HUES6 (cell line): ENCODE data around the gene REM2.

Experiments used
- H3K27ac ChIP-seq: 2 replicates; pipeline ENCODE4 v1.7.0; 2013; ENCODE audit warnings: low read depth, mild to moderate bottlenecking, low read length, inconsistent platforms
- H3K27me3 ChIP-seq: 2 replicates; pipeline ENCODE4 v1.6.1; 2013; ENCODE audit warnings: low read length; ENCODE audit not compliant: control insufficient read depth, insufficient read depth
- H3K36me3 ChIP-seq: 2 replicates; pipeline ENCODE4 v1.6.1; 2013; ENCODE audit warnings: low read length; ENCODE audit not compliant: control insufficient read depth, insufficient read depth
- H3K4me1 ChIP-seq: 2 replicates; pipeline ENCODE4 v1.6.1; 2013; ENCODE audit warnings: low read length; ENCODE audit not compliant: control insufficient read depth, insufficient read depth
- H3K4me3 ChIP-seq: 2 replicates; pipeline ENCODE4 v1.5.1; 2013; ENCODE audit warnings: low read depth, low read length
- H3K9ac ChIP-seq: one replicate; pipeline ENCODE4 v1.6.1; 2013; ENCODE audit warnings: mild to moderate bottlenecking, low read length
- H3K9me3 ChIP-seq: 2 replicates; pipeline ENCODE4 v1.6.1; 2013; ENCODE audit warnings: low read depth, low read length; ENCODE audit not compliant: control insufficient read depth, insufficient read depth

The REM2 gene

DNA sequence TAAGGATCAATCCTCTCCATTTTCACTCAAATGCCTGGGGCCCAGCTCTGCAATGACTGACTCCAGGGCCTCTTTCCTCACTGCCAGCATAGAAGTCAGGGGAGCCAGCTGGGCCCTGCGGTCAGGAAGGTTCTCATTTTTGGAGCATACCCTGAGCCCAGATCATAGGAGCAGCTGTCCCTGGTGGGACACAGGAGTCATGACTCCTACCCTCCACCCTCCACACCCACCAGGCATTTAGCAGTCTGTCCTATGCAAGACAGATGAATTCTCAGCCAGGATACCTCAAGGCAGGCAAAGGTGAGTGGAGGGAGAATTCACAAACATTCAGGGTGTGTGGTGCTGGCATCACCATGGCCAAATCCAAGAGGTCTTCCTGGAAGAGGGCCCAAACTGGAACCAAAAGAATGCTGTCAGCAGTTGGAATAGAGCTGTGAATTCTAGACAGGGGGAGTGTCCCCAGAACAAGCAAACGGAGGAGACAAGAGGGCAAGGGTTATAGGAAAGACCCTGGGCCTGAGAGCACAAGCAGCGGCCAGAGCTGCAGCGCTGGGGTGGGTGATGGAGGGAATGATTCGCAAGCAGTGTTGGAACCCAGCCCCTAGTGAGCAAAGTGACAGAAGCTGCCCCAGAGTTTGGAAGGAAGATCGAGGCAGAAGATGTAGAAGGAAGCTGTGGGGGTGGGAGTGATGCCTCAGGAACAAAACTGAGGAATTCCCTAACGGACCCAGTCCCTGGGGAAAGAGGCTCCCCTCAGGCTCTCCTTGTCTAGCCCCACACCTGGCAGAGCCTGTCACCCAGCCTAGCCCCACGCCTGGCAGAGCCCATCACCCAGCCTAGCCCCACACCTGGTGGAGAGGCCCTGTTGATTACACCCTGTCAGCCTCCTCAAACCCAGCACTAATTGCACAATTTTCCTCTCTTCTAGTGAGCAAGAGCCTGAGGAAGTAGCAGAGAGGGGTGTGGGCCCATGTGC is 4.5 kb upstream of the REM2 start:
- peaks cover 13% of the 10 kb centered on the region for H3K4me1 ChIP-seq
- H3K9ac ChIP-seq, result no peak overlapping the region
- H3K9me3 ChIP-seq, result no peaks in the 10 kb centered on the region
- H3K4me3 ChIP-seq, result no peak overlapping the region
- no peak overlapping the region for H3K27ac ChIP-seq
- H3K36me3 ChIP-seq, result peaks cover 24% of the 10 kb centered on the region; the same call in 1 of the 2 replicates
- peaks cover 6% of the 10 kb centered on the region; the same call in 1 of the 2 replicates for H3K27me3 ChIP-seq

GRCh38 chr14:22882064-22882463 is 958 bp upstream of the REM2 start:
- Histone ChIP-seq H3K9ac (no peak overlapping the region), H3K9me3 (no peaks in the 10 kb centered on the region), H3K4me1 (peaks cover 25% of the 10 kb centered on the region), H3K4me3 (peak overlapping the region; percentile 53; the same call in 1 of the 2 replicates), H3K27me3 (peaks cover 30% of the 10 kb centered on the region), H3K36me3 (0 out of 2 replicates have a peak, but pooled peaks cover under 1% of the 10 kb centered on the region), H3K27ac (no peak overlapping the region)

GRCh38 chr14:22882529-22883172 is 371 bp upstream of the REM2 start:
- H3K4me3 ChIP-seq, result peak overlapping the region; percentile 53
- no peaks in the 10 kb centered on the region for H3K36me3 ChIP-seq
- no peaks in the 10 kb centered on the region for H3K9me3 ChIP-seq
- H3K4me1 ChIP-seq, result peaks cover 26% of the 10 kb centered on the region
- peaks cover 30% of the 10 kb centered on the region for H3K27me3 ChIP-seq
- no peak overlapping the region for H3K27ac ChIP-seq
- H3K9ac ChIP-seq, result no peak overlapping the region

- Histone ChIP-seq H3K4me3 (no peak overlapping the region), H3K27me3 (peaks cover 30% of the 10 kb centered on the region), H3K36me3 (no peaks in the 10 kb centered on the region), H3K9me3 (no peaks in the 10 kb centered on the region), H3K9ac (no peak overlapping the region), H3K4me1 (peaks cover 29% of the 10 kb centered on the region), H3K27ac (no peak overlapping the region)
Measured at GRCh38 chr14:22884076-22884737, 1.2 kb downstream of the REM2 start.

GRCh38 chr14:22884738-22885523 is 1.9 kb downstream of the REM2 start:
- Histone ChIP-seq H3K36me3 (no peaks in the 10 kb centered on the region), H3K27ac (no peak overlapping the region), H3K27me3 (peaks cover 30% of the 10 kb centered on the region), H3K4me3 (no peak overlapping the region), H3K4me1 (peaks cover 29% of the 10 kb centered on the region), H3K9me3 (no peaks in the 10 kb centered on the region), H3K9ac (no peak overlapping the region)

GRCh38 chr14:22885975-22886374 is 3.0 kb downstream of the REM2 start:
- Histone ChIP-seq H3K9ac (peak overlapping the region; percentile 54), H3K4me1 (peaks cover 29% of the 10 kb centered on the region), H3K27me3 (peaks cover 30% of the 10 kb centered on the region), H3K4me3 (peak overlapping the region; percentile 71), H3K27ac (no peak overlapping the region), H3K9me3 (no peaks in the 10 kb centered on the region), H3K36me3 (no peaks in the 10 kb centered on the region)

DNA sequence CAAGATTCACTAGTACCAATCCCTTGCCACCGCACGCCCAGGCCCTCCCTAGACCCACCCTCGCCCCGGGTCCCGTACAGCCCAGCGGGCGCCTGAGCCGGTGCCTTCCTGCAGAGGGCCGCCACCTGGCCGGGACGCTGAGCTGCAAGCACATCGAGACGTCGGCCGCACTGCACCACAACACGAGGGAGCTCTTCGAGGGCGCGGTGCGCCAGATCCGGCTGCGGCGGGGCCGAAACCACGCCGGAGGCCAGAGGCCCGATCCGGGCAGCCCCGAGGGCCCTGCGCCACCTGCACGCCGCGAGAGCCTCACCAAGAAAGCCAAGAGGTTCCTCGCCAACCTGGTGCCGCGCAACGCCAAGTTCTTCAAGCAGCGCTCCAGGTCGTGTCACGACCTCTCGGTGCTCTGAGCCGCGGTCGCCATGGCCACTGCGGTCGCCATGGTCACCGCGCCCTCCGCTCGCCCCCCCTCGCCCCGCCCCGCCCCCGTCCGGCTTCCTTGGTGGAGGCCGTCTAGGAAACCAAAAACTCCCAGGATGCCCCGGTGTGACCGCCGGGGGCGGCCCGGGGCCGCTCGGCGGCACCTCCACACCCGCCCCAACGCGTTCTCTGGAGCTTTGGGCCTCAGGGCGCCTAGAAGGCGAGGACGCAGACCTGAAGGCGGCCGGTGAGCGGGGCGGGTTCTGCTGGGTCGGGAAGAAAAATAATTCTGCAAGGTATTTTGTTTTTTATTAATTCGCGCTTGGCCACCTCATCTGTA is 3.7 kb downstream of the REM2 start:
- H3K27ac ChIP-seq, result peak overlapping the region; percentile 76; the same call in 1 of the 2 replicates

GRCh38 chr14:22887260-22887989 is 4.4 kb downstream of the REM2 start:
- H3K27me3 ChIP-seq, result peaks cover 25% of the 10 kb centered on the region
- H3K4me1 ChIP-seq, result peaks cover 26% of the 10 kb centered on the region
- peak overlapping the region; percentile 71 for H3K9ac ChIP-seq
- H3K4me3 ChIP-seq, result peak overlapping the region; percentile 71
- H3K27ac ChIP-seq, result peak overlapping the region; percentile 76; the same call in 1 of the 2 replicates
- no peaks in the 10 kb centered on the region for H3K9me3 ChIP-seq
- H3K36me3 ChIP-seq, result no peaks in the 10 kb centered on the region

More for the DNA sequence above, 3.7 kb downstream of the REM2 start:
- Histone ChIP-seq H3K27me3 (peaks cover 28% of the 10 kb centered on the region), H3K4me1 (peaks cover 29% of the 10 kb centered on the region), H3K9me3 (no peaks in the 10 kb centered on the region), H3K4me3 (peak overlapping the region; percentile 71), H3K36me3 (no peaks in the 10 kb centered on the region), H3K9ac (peak overlapping the region; percentile 71)

GRCh38 chr14:22887990-22888378 is 5.0 kb downstream of the REM2 start:
- Histone ChIP-seq H3K4me3 (peak overlapping the region; percentile 71; the same call in 1 of the 2 replicates), H3K9ac (no peak overlapping the region), H3K4me1 (peaks cover 21% of the 10 kb centered on the region), H3K9me3 (no peaks in the 10 kb centered on the region), H3K27me3 (peaks cover 25% of the 10 kb centered on the region), H3K27ac (no peak overlapping the region), H3K36me3 (no peaks in the 10 kb centered on the region)
